ENCODE results near the gene SCUBE3.
A peak's percentile ranks its signal among the peaks of the same experiment; 100 is the strongest.

The SCUBE3 gene

DNA sequence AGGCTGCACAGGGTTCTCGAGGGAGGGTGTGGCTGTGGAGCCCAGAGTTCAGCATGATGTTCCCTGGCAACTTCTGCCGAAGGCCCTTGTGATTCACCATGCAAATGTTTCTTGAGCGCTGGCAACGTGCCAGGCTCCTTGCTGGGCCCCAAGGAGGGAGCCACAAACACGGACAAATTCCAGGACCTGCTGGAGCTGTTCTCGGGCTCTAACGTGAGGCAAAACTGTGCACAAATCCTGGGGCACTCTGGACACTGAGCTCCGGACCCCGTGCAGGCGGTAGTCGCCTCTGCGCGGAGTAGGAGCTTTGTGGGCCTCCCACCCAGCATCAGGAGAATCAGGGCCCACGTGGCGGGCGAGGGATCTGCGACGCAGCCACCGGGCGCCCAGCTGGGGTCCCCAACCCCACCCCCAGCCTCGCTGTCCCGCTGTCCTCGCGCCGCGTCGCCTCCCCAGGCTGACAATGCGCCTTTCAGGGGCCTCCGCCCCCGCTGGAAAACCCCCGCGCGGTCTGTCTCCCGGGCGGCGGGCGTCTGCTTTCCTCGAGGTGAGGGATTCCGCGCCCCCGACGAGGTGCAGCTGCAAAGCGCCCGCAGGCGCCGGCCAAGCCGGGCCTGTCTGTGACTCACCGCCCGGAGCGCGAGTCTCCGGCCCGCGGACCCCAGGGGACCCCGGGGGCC lies 31.7 kb upstream of the SCUBE3 start:
- DNase-seq: peak; percentile 60

DNA sequence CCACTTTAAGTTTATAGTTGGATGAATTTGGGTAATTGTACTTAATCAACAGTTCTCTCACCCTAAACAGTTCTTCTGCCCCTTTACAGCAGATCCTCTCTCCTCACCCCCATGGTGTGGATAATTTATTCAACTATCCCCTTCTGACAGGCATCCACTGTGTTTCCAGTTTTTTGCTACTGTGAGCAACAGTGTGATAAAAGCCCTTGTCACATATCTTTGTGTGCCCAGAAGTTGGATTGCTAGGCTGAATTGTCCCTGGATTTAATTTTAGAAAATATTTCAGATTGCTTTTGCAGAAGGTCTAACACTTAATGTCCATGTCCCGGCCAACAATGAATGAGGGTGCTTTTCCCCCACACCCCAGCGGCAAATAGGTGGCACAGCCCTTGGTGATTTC lies 30.5 kb upstream of the SCUBE3 start:
- no peak for DNase-seq

DNA sequence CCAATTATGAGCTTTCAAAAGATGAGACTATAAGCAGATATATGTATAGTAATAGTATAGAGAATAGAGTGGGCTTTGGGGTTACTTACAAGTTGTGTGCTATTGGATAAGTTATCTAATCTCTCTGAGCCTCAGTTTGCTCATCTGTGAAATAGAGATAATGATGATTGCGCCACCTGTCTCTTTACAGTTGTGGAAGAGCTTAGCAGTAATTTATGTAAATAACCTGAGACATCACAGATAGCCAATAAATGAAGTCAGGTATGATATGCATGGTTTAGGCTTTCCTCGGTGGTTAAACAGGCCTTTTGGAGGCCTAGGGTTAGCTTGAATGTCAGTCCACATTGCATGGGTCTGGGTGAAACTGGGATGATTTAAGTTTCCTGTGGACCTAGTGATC lies 29.8 kb upstream of the SCUBE3 start:
- no peak for DNase-seq

DNA sequence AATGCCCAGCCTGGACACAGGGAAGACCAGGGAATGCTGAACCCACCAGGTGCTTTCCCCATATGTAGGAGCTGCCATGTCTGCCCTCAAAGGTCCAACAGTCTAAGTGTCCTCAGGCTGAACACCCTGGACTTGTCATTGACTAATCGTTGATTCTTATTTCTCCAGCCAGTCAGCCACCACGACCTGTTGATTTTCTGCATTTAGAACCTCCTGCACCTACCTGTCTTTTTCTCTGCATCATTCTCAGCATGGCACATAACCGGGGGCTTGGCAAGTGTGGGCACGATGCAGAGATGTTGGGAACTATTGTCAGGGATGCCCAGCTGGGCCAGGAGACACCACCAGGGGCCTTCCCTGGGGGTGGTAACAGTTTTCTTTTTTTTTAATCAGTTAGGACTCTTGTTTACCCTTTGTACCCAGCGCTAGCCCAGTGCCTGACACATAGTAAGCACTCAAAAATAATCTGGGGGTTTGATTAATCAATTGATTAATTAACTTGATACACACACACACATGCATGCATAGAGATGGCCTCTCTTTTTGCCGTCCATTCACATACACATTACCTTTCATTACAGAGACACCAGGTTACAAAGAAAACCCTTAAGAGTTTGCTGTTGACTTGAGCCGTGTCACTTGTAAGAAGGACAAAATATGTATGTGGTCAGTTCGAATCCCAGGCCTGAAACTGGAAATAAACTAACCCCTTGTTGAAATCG lies 29.0 kb upstream of the SCUBE3 start:
- no peak for DNase-seq

DNA sequence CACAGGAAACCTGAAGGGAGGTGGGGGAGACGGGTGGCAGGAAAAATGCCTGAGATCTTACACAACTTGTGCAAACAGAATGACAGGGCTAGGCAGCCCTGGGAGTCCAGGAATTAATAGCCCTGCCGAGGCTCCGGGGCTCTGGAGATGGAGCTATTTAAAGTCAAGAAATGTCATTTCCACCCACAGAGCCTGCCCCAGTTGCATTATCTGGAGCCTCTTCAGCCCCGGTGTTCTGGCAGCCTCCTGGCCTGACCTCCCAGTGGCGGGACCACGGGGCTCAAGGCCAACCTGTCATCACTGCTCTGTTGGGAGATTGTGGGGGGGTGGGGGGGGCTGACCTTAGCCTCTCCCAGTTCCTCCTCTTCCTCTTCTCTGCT lies 28.5 kb upstream of the SCUBE3 start:
- DNase-seq: no peak

- DNase-seq: no peak
These were observed 27.8 kb upstream of the SCUBE3 start for GRCh38 chr6:35185971-35186370.

DNA sequence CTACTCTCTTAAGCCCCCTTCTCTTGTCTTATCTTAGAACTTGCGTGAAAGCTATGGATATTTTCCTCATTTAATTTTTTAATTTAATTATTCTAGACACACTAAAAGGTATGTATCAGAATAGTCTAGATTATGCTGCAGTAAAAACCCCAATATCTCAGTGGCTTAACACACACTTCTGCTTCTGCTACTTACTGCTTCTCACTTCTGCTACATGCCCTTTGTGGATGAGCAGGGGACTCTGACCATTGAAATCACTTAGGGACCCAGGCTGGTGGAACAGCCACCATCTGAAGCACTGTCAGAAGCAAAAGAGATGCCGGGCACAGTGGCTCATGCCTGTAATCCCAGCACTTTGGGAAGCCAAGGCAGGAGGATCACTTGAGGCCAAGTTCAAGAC lies 27.2 kb upstream of the SCUBE3 start:
- DNase-seq: no peak

GRCh38 chr6:35188886-35189285 lies 24.9 kb upstream of the SCUBE3 start:
- DNase-seq: no peak

GRCh38 chr6:35190306-35190705 lies 23.4 kb upstream of the SCUBE3 start:
- no peak for DNase-seq

DNA sequence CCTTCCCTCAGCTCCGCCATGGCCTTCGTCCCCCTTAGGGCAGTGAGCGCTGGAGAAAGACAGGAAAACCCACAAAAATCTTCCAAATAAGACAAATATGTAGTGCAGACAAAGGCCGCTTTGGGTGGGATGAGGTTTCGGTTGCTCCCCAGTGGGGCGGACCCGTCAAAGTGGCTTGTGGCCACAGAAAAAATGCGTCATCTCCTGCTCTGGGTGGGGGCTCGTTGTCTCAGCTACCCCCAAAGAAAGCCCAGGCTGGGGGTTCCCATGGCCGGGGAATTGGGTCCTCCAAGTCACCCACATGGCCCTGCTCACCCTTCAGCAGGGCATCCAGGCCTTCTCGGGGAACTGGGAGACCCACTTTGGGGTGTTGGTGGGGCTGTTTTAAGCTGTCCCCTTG lies 21.9 kb upstream of the SCUBE3 start:
- DNase-seq: no peak

GRCh38 chr6:35192301-35192860 lies 21.4 kb upstream of the SCUBE3 start:
- DNase-seq: peak; percentile 77

- no peak for DNase-seq
These were observed 19.4 kb upstream of the SCUBE3 start for GRCh38 chr6:35194390-35194789.

GRCh38 chr6:35195120-35195780 lies 18.5 kb upstream of the SCUBE3 start:
- DNase-seq: no peak

DNA sequence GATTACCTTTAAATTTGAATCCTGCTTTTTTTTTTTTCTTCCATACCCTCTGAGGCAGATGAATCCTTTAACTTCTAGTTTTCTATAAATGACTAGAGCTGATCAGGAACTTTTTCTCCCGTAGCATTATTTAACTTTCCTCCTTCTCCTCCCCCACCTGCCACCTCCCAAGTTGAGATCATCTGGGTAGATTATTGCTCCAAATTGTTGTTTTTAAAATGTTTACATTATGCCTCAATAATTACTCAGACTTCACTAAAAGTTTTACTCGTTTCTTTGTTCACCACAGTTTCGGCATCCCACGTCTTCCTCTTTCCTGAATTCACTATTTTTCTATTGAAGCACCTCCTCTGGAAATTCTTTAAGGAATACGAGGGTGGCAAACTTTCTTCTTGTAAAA lies 16.6 kb upstream of the SCUBE3 start:
- DNase-seq: no peak

DNA sequence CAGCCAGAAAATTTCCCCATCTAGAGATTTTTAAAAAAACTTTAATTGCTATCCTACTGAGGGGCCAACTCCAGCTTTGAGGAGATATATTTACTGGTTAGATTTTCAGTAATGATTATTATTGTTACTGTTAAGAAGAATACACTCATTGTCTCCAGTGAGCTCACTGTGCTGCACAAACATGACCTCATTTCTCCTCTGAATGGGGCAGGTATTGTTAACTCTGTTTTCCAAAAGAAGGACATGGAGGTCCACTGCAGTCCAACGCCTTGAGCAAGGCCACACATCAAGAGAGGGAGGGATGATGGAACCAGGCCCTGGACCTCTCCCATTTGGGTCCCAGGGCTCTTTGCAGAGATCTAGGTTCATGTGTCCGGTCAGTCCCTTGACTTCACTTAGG lies 13.9 kb upstream of the SCUBE3 start:
- no peak for DNase-seq

- no peak for DNase-seq
These were observed 11.7 kb upstream of the SCUBE3 start for GRCh38 chr6:35202066-35202546.

GRCh38 chr6:35203152-35203670 lies 10.5 kb upstream of the SCUBE3 start:
- DNase-seq: no peak

DNA sequence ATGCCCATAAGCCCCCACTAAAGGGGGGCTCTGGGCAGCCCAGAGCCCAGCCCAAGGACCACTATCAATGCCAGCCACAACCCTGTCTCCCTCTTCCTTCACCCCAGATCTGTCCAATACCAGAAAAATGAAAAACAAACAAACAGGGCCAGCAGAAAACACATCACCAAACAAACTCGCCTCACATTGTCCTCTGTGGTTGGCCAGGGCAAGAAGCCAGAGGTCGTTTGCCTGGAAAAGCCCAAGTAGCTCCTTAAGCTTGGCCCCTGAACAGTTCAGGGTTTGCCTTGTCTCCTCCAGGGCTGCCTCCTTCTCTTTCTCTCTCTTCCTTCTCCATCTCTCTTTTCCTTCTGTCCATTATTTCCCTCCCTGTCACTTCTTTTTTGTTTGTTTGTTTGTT lies 10.1 kb upstream of the SCUBE3 start:
- DNase-seq: no peak

- DNase-seq: no peak
These were observed 7.4 kb upstream of the SCUBE3 start for GRCh38 chr6:35206346-35206745.

GRCh38 chr6:35208419-35208818 lies 5.3 kb upstream of the SCUBE3 start:
- DNase-seq: no peak

DNA sequence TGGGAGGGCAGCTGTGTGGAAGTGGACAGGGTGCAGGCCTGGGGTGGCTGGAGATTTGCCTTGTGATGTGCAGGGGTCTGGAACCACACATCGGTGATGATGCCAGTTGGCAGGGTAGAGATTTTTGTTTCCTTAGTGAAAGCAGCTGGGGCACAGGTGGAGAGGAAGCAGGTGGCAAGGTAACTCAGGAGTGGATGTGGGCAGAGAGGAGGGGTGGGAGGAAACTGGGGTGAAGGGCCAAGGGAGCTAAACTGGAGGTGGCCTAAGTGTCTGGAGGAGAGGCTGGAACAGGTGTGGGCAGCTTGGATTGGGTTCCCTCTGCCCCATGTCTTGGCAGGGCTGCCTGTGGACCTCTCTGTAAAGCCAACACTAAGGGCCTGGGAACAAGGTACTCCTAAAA lies 4.7 kb upstream of the SCUBE3 start:
- DNase-seq: no peak

DNA sequence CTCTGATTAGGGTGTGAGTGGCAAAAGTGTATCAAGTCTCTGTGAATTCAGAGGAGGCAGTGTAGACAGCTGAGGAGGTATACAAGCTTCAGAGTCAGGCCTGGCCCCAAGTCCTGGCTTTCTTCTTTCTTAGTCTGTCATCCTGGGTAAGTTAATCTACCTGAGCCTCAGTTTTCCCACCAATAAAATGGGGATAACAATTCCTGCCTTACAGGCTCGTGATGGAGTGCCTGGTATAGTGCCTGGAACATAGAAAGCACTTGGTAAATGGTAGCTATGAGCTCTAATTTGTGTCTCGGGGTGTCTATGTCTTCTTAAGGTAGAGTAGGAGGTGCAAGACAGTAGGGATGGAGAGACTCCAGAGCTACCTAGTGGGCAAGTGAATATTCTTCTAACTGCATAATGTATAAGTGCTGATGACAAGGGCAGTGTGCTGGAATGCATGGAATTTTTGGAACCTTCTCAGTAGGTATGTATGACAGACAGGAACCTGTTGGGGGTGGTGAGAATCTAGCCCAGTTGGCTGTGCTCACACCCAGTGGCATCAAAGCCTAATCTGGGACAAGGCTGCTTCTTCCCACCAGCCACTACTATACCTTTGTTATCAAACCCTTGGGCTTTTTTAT lies 4.0 kb upstream of the SCUBE3 start:
- DNase-seq: no peak

- peak; percentile 92 for DNase-seq
These were observed 411 bp upstream of the SCUBE3 start for GRCh38 chr6:35213298-35213791.
